ENCODE measurements around the gene NEK6. TPM values are rescaled to one million over a fixed set of nuclear protein-coding genes. Genes with fewer than 3 reads are reported as not detected.

Gene NEK6
- total and polyA plus RNA-seq, 8 donors = 38.4 to 132 (median 45.0) TPM

GRCh38 chr9:124385623-124386022, 127.9 kb downstream of the NEK6 start:
- ATAC-seq = no peak
- H3K27me3 ChIP-seq = no peaks in the 10 kb centered on the region
- intact Hi-C loops (cut with DNase I) = loop anchor here in 1 of 2 donors (10.0 kb wide), 1 partner anchor 261 kb away; no protein-coding TSS in a partner anchor

DNA sequence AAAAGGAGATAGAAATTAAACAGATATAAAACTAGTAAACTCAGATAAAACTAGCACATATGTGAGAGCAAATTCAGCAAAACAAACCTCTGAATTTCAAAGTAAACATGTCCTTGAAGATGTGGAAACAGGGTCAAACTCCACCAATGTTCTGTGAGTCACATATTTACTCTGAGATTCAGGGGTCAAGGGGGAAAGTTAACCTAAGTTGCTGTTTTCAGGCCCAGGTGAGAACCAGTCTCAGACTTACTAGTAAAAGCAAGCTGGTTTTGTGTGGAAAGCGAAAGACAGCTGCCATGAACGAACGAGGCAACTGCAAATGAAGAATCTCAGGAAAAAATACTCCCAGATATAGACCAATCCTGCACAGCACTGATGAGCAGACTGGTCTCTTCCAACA, 128.5 kb downstream of the NEK6 start:
- Histone ChIP-seq H3K36me3 (peaks cover 0 to 16% of the 10 kb centered on the region in 2 donors), H3K9me3 (no peaks in the 10 kb centered on the region), H3K27me3 (no peaks in the 10 kb centered on the region), H3K4me1 (peaks cover 10 to 63% of the 10 kb centered on the region in 2 donors), H3K4me3 (no peak overlapping the region), H3K27ac (peak overlapping the region in 1 of 2 donors; percentile 43)
- intact Hi-C loops (cut with DNase I) = loop anchor here in 1 of 2 donors (10.0 kb wide), 1 partner anchor 261 kb away; no protein-coding TSS in a partner anchor
- TF ChIP-seq CTCF (IDR thresholded peaks at IDR 0.05) = no peak
- ATAC-seq (no peak), DNase-seq (no peak)

More at GRCh38 chr9:124385623-124386022, 127.9 kb downstream of the NEK6 start:
- no peak for TF ChIP-seq CTCF (IDR thresholded peaks at IDR 0.05)
- H3K4me3 ChIP-seq = no peak overlapping the region
- H3K4me1 ChIP-seq = peaks cover 4 to 63% of the 10 kb centered on the region in 2 donors
- no peak overlapping the region for H3K27ac ChIP-seq
- H3K9me3 ChIP-seq = no peaks in the 10 kb centered on the region
- DNase-seq = no peak
- H3K36me3 ChIP-seq = peaks cover 0 to 16% of the 10 kb centered on the region in 2 donors

DNA sequence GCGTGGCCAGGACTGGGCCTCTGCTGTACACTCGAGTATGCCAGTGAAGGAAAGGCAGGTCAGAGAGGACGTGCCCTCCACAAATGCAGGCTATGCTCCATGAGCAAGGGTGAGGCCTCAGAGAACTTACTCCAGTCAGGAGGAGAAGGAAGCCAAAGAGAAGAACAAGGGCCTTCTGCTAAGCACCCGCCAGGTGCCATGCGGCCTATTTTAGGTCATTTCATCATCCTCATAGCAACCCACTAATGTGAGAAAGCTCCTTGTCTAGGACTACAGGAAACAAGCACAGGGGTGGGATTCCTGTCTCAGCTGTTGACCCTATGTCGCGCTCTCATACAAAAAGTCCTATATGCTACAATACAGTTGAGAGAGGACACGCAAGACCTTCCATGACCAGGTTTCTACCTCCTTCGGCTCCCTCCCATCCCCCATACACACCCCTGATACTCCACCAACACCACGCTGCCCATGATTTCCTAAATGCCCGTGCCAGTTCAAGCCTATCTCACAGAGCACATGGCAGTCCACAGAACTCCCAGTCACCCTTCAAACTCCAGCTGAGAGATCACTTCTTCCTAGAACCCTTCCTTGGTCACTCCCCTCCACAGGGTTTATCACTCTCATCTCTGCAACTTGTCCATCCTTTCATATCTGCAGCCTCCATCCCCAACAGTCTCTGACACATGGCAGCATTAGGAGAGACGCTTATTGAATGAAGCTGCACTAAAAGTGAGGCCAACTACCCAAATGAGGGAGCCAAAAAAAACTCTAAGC, 130.7 kb downstream of the NEK6 start:
- ATAC-seq = no peak
- Histone ChIP-seq H3K9me3 (no peaks in the 10 kb centered on the region), H3K36me3 (peaks cover 0 to 11% of the 10 kb centered on the region in 2 donors), H3K4me1 (peaks cover 19 to 78% of the 10 kb centered on the region in 2 donors), H3K27ac (peak overlapping the region in 1 of 2 donors; percentile 47), H3K4me3 (no peak overlapping the region), H3K27me3 (no peaks in the 10 kb centered on the region)
- TF ChIP-seq CTCF (IDR thresholded peaks at IDR 0.05) = no peak
- intact Hi-C loops (cut with DNase I) = loop anchor here in 1 of 2 donors (10.0 kb wide), 1 partner anchor 264 kb away; no protein-coding TSS in a partner anchor
- DNase-seq = no peak

DNA sequence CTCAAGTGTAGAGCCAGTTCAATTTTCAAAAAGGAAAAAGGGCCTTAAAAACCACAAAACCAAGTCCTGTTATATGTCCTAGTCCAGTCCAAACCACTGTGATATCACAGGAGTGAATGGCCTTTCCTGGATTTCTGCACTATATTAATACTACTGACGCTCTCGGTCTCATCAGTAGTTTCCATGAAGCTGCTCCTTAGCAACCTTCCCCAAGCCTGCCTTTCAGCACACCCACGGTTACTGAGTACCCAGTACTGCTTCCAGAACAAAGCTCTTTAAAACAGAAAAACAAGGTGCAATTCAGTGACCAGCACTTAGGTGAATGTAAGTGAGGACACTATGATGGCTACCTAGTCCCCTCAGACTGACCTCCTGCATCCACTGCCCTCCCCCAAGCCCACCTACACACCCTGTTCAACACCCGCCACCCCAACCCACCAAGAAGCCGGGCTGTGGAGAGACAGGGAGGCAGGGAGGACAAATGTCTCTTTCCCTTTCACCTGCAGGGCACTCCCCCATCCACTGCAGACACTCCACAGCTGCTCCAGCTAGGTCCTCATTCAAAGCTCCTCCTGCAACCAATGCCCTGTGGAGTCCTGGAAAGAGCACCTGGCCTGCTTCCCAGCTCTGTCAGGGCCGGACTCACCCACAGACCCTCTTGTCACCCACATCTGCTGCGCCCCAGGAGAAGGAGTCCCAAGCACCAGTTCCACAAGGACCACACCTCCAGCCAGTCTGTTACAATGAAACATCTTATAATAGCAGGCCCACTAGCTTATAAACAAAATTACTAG, 131.6 kb downstream of the NEK6 start:
- intact Hi-C loops (cut with DNase I) = loop anchor here in 1 of 2 donors (10.0 kb wide), 1 partner anchor 265 kb away; no protein-coding TSS in a partner anchor
- DNase-seq = no peak
- Histone ChIP-seq H3K4me3 (no peak overlapping the region), H3K36me3 (peaks cover 0 to 9% of the 10 kb centered on the region in 2 donors), H3K27ac (no peak overlapping the region), H3K4me1 (peaks cover 19 to 87% of the 10 kb centered on the region in 2 donors), H3K27me3 (no peaks in the 10 kb centered on the region), H3K9me3 (no peaks in the 10 kb centered on the region)
- ATAC-seq = peak; percentile 44
- TF ChIP-seq CTCF (IDR thresholded peaks at IDR 0.05) = no peak

Measured in left lung (tissue), 10 donors.